Measurements from ENCODE around the gene MEF2C.

The MEF2C gene

DNA sequence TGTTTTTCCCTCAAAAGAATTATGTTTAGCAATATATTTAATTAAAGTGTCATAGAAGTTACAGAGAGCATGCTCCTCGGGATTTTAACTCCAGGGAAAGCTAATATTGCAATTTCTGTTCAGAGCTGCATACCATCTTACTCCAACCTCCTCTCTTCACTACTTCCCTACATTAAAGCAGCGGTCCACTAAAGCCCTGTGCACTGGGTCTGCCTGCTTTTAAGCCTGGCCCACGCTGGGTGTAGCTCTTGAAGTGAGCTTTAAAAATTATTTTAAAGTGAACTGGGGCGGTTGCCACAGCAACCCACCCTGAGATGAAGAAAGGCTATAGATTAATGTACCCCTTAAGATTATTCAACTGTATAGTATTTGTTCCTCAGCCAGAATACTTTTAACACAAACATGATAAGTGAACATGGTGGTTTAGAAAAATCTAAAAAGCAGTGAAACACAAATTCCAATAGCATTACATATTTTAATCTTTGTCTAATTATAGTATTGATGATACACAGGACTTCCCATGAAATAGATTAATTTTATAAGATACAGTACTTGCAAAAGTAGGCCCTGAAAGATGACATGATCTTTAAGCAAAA, 3.9 kb upstream of the MEF2C start:
- peaks cover 80% of the 10 kb centered on the region for H3K27me3 ChIP-seq (ENCODE audit: control insufficient read depth, insufficient read depth, low read length)
- no peak overlapping the region for H3K9ac ChIP-seq (ENCODE audit: low read length)
- no peak overlapping the region for H3K4me3 ChIP-seq (ENCODE audit: low read length)
- H3K36me3 ChIP-seq (ENCODE audit: control insufficient read depth, low read depth, low read length): no peaks in the 10 kb centered on the region
- no peaks in the 10 kb centered on the region for H3K9me3 ChIP-seq (ENCODE audit: control insufficient read depth, low read depth, low read length)
- H3K27ac ChIP-seq (ENCODE audit: low read length): no peak overlapping the region
- peaks cover 3% of the 10 kb centered on the region for H3K4me1 ChIP-seq (ENCODE audit: control insufficient read depth, low read depth, low read length)

- H3K9me3 ChIP-seq (ENCODE audit: control insufficient read depth, low read depth, low read length): no peaks in the 10 kb centered on the region
- H3K4me1 ChIP-seq (ENCODE audit: control insufficient read depth, low read depth, low read length): peaks cover 3% of the 10 kb centered on the region
- no peak overlapping the region for H3K4me3 ChIP-seq (ENCODE audit: low read length)
- H3K36me3 ChIP-seq (ENCODE audit: control insufficient read depth, low read depth, low read length): no peaks in the 10 kb centered on the region
- no peak overlapping the region for H3K9ac ChIP-seq (ENCODE audit: low read length)
- no peak overlapping the region for H3K27ac ChIP-seq (ENCODE audit: low read length)
- H3K27me3 ChIP-seq (ENCODE audit: control insufficient read depth, insufficient read depth, low read length): peaks cover 84% of the 10 kb centered on the region
Measured at GRCh38 chr5:88886252-88886651, 3.3 kb upstream of the MEF2C start.

DNA sequence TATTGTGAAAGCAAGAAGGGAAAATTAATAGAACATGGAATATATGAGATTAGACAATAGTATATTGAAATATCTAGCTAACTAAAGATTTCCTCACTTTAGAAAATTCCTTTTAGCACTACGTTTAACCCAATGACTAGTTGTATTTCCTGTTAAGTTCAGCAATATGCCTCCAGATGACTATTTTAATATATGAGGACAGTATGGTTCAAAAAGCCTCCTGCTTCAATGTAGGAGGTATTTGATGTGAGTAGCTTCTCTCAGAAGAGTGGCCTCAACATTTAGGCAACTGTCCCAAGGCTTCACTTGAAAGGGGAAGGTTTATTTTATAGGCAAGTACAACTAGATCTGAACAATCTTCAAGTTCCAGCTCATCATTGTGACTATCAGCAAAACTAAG, 2.0 kb upstream of the MEF2C start:
- Histone ChIP-seq H3K27me3 (ENCODE audit: control insufficient read depth, insufficient read depth, low read length) (peaks cover 76% of the 10 kb centered on the region), H3K9ac (ENCODE audit: low read length) (no peak overlapping the region), H3K4me1 (ENCODE audit: control insufficient read depth, low read depth, low read length) (peaks cover 3% of the 10 kb centered on the region), H3K36me3 (ENCODE audit: control insufficient read depth, low read depth, low read length) (no peaks in the 10 kb centered on the region), H3K4me3 (ENCODE audit: low read length) (no peak overlapping the region), H3K9me3 (ENCODE audit: control insufficient read depth, low read depth, low read length) (no peaks in the 10 kb centered on the region), H3K27ac (ENCODE audit: low read length) (no peak overlapping the region)

- peaks cover 71% of the 10 kb centered on the region for H3K27me3 ChIP-seq (ENCODE audit: control insufficient read depth, insufficient read depth, low read length)
- H3K9me3 ChIP-seq (ENCODE audit: control insufficient read depth, low read depth, low read length): no peaks in the 10 kb centered on the region
- no peak overlapping the region for H3K9ac ChIP-seq (ENCODE audit: low read length)
- no peak overlapping the region for H3K27ac ChIP-seq (ENCODE audit: low read length)
- peak overlapping the region; percentile 75 for H3K4me3 ChIP-seq (ENCODE audit: low read length)
- H3K36me3 ChIP-seq (ENCODE audit: control insufficient read depth, low read depth, low read length): no peaks in the 10 kb centered on the region
- peaks cover 3% of the 10 kb centered on the region for H3K4me1 ChIP-seq (ENCODE audit: control insufficient read depth, low read depth, low read length)
Measured at GRCh38 chr5:88884608-88884877, 1.6 kb upstream of the MEF2C start.

DNA sequence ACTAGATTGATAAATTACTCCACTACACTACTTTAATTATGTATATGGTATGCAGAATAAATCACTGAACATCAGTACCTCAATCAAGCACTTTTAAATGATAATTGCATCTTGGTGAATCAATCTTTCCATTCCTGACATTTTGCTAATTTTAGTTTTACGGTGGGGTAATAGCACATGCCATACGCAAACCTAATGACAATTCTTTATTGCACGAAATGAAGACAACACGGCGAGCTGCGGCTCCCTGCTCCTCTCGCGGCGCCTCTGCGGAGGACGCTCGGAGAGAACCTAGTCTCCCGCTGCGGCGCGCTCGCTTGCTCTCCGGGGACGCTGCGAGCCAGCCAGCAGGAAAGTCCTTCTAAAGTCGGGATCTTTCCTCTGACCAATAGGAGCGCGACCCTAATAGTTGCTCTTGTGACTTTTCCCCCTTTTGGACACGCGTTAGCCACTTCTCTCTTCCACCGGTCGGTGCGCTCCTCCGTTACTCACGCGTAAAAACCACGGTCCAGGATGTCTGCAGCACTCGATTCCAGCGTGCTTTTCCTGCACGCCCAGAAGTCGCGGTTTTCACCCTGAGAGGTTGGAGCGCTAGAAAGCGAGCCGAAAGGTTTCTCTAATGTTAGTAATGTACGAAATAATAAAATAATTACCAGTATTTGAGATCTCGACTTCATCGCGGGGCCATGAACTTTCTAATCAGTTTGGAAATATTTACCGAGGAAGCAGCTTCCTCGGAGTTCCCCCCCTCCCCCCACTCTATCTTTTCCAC, 1.0 kb upstream of the MEF2C start:
- H3K27ac ChIP-seq (ENCODE audit: low read length): no peak overlapping the region
- H3K4me1 ChIP-seq (ENCODE audit: control insufficient read depth, low read depth, low read length): peaks cover 3% of the 10 kb centered on the region
- peak overlapping the region; percentile 75 for H3K4me3 ChIP-seq (ENCODE audit: low read length)
- H3K9me3 ChIP-seq (ENCODE audit: control insufficient read depth, low read depth, low read length): no peaks in the 10 kb centered on the region
- peaks cover 66% of the 10 kb centered on the region for H3K27me3 ChIP-seq (ENCODE audit: control insufficient read depth, insufficient read depth, low read length)
- no peaks in the 10 kb centered on the region for H3K36me3 ChIP-seq (ENCODE audit: control insufficient read depth, low read depth, low read length)
- no peak overlapping the region for H3K9ac ChIP-seq (ENCODE audit: low read length)

- Histone ChIP-seq H3K27ac (ENCODE audit: low read length) (no peak overlapping the region), H3K9me3 (ENCODE audit: control insufficient read depth, low read depth, low read length) (no peaks in the 10 kb centered on the region), H3K9ac (ENCODE audit: low read length) (no peak overlapping the region), H3K27me3 (ENCODE audit: control insufficient read depth, insufficient read depth, low read length) (peaks cover 51% of the 10 kb centered on the region), H3K4me3 (ENCODE audit: low read length) (peak overlapping the region; percentile 75), H3K36me3 (ENCODE audit: control insufficient read depth, low read depth, low read length) (no peaks in the 10 kb centered on the region), H3K4me1 (ENCODE audit: control insufficient read depth, low read depth, low read length) (no peaks in the 10 kb centered on the region)
Measured at GRCh38 chr5:88882276-88883038, 527 bp downstream of the MEF2C start.

DNA sequence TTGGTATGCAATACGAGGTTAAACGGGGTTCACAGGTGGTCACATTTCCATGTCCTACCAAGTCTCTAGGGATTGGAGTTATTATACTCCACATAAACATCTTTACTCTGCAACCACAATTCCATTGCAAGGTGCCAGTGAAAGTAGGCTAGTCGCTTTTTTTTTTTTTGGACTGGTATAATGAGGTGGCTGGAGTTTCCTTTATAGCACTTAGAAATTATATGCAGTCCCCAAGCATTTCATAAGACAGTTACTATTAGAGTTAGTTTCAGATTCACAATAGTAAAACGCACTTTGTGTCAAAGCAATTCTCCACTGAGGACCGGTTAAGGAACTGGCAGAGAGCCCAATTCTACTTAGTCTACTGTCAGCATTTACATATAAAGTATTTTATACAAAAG, 1.4 kb downstream of the MEF2C start:
- Histone ChIP-seq H3K4me1 (ENCODE audit: control insufficient read depth, low read depth, low read length) (no peaks in the 10 kb centered on the region), H3K27ac (ENCODE audit: low read length) (no peak overlapping the region), H3K36me3 (ENCODE audit: control insufficient read depth, low read depth, low read length) (no peaks in the 10 kb centered on the region), H3K9me3 (ENCODE audit: control insufficient read depth, low read depth, low read length) (no peaks in the 10 kb centered on the region), H3K27me3 (ENCODE audit: control insufficient read depth, insufficient read depth, low read length) (peaks cover 44% of the 10 kb centered on the region), H3K9ac (ENCODE audit: low read length) (no peak overlapping the region), H3K4me3 (ENCODE audit: low read length) (no peak overlapping the region)

DNA sequence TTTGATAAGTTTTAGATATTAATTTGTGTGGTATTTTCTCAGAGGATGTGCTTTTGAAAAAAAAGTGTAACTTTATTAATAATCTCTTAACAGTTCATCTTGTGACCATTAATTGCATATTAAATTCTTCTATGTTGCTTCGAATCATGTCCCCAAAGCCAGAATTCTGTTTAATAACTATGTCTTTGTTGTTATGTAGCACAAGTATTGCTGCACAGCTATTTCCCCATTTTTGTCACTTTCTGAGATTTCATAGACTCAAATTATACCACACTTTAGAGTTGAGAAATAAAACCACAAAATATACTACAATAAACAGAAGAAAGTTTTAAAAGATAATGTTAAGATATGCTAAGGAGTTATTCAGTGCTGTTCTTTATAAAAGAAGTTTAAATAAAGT, 2.8 kb downstream of the MEF2C start:
- Histone ChIP-seq H3K27ac (ENCODE audit: low read length) (no peak overlapping the region), H3K27me3 (ENCODE audit: control insufficient read depth, insufficient read depth, low read length) (peaks cover 34% of the 10 kb centered on the region), H3K4me3 (ENCODE audit: low read length) (no peak overlapping the region), H3K9ac (ENCODE audit: low read length) (no peak overlapping the region), H3K9me3 (ENCODE audit: control insufficient read depth, low read depth, low read length) (no peaks in the 10 kb centered on the region), H3K36me3 (ENCODE audit: control insufficient read depth, low read depth, low read length) (no peaks in the 10 kb centered on the region), H3K4me1 (ENCODE audit: control insufficient read depth, low read depth, low read length) (no peaks in the 10 kb centered on the region)

- Histone ChIP-seq H3K4me3 (ENCODE audit: low read length) (no peak overlapping the region), H3K9me3 (ENCODE audit: control insufficient read depth, low read depth, low read length) (no peaks in the 10 kb centered on the region), H3K27me3 (ENCODE audit: control insufficient read depth, insufficient read depth, low read length) (peaks cover 29% of the 10 kb centered on the region), H3K36me3 (ENCODE audit: control insufficient read depth, low read depth, low read length) (no peaks in the 10 kb centered on the region), H3K4me1 (ENCODE audit: control insufficient read depth, low read depth, low read length) (no peaks in the 10 kb centered on the region), H3K27ac (ENCODE audit: low read length) (no peak overlapping the region), H3K9ac (ENCODE audit: low read length) (no peak overlapping the region)
Measured at GRCh38 chr5:88879724-88880123, 3.3 kb downstream of the MEF2C start.

- no peaks in the 10 kb centered on the region for H3K9me3 ChIP-seq (ENCODE audit: control insufficient read depth, low read depth, low read length)
- no peak overlapping the region for H3K9ac ChIP-seq (ENCODE audit: low read length)
Measured at GRCh38 chr5:88878976-88879375, 4.0 kb downstream of the MEF2C start.

DNA sequence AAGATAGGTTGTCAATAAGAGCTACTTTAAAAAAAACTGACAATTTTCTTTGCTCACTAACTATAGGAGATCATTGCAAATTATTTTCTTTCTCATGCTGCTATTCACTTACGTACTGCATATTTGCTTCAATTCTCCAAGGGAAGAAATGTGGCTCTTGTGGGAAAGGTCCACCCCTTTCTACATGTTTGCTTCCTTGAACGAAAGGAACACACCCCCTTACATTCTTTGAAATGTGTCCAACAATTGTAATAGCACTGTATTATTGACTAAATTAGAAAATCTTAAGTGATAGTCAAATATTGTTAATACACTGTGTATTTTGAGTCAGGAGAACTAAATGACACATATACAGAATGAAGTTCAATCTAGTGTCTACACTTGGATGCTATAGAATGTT, 5.2 kb downstream of the MEF2C start:
- H3K9ac ChIP-seq (ENCODE audit: low read length): no peak overlapping the region
- no peaks in the 10 kb centered on the region for H3K36me3 ChIP-seq (ENCODE audit: control insufficient read depth, low read depth, low read length)
- no peak overlapping the region for H3K4me3 ChIP-seq (ENCODE audit: low read length)
- H3K4me1 ChIP-seq (ENCODE audit: control insufficient read depth, low read depth, low read length): no peaks in the 10 kb centered on the region
- peaks cover 14% of the 10 kb centered on the region for H3K27me3 ChIP-seq (ENCODE audit: control insufficient read depth, insufficient read depth, low read length)
- no peak overlapping the region for H3K27ac ChIP-seq (ENCODE audit: low read length)
- no peaks in the 10 kb centered on the region for H3K9me3 ChIP-seq (ENCODE audit: control insufficient read depth, low read depth, low read length)

More at GRCh38 chr5:88878976-88879375, 4.0 kb downstream of the MEF2C start:
- no peaks in the 10 kb centered on the region for H3K4me1 ChIP-seq (ENCODE audit: control insufficient read depth, low read depth, low read length)
- no peak overlapping the region for H3K4me3 ChIP-seq (ENCODE audit: low read length)
- H3K36me3 ChIP-seq (ENCODE audit: control insufficient read depth, low read depth, low read length): no peaks in the 10 kb centered on the region
- no peak overlapping the region for H3K27ac ChIP-seq (ENCODE audit: low read length)
- peaks cover 22% of the 10 kb centered on the region for H3K27me3 ChIP-seq (ENCODE audit: control insufficient read depth, insufficient read depth, low read length)

All from iPS-18a (cell line).